ENCODE results near the gene RDH5.

DNA sequence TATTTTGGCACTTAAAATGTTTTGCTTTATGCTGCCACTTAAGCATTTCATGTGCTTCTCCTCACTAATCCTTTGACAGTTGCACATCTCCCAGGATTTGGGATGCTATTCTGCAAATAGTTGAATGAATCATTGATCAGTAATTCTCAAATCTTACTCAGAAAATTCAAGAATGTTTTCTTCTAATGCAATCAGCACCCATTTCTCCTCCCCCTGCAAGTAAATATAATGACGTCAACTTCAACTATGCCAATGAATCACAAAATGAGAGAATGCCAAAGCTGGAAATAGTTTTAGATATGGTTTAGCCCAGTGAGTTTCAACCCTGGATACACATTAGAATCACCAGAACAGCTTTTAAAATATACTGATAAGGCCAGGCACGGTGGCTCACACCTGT, 6.5 kb upstream of the RDH5 start:
- TF ChIP-seq SRSF1 (optimal IDR thresholded peaks at IDR 0.05; ENCODE audit: low read depth, low read length), result no peak
- TF ChIP-seq ZBTB33 (CRISPR knock-in tag; IDR thresholded peaks at IDR 0.05), result no peak
- TF ChIP-seq POLR2A (IDR thresholded peaks at IDR 0.05; ENCODE audit: insufficient read depth in 1 of 2, low read depth in 2 of 2, low read length in 2 of 2), result no peak
- no peak for TF ChIP-seq REST (IDR thresholded peaks at IDR 0.05; ENCODE audit: borderline replicate concordance in 1 of 2, low read depth in 1 of 2, low read length in 2 of 2)
- no peak for TF ChIP-seq CTCF (CRISPR knock-in tag; IDR thresholded peaks at IDR 0.05)
